Brain microvascular endothelial cell (primary cell): ENCODE results near the gene MIEF1.
A peak's percentile ranks its signal among the peaks of the same experiment; 100 is the strongest.

ENCODE experiments used
- DNase-seq: peaks from one replicate; pipeline ENCODE4 v3.0.0-alpha.2; 2020
- H3K27ac ChIP-seq: fragments of 250-450 bp; sonication (Bioruptor Pico); 2 replicates; pipeline ENCODE4 v1.5.1; 2020; ENCODE audit warnings: mild to moderate bottlenecking, moderate library complexity
- H3K27me3 ChIP-seq: fragments of 250-450 bp; sonication (Bioruptor Pico); replicated peaks from 2 replicates; pipeline ENCODE4 v1.5.1; 2020; ENCODE audit warnings: mild to moderate bottlenecking
- H3K36me3 ChIP-seq: fragments of 250-450 bp; sonication (Bioruptor Pico); replicated peaks from 2 replicates; pipeline ENCODE4 v1.5.1; 2020; ENCODE audit warnings: mild to moderate bottlenecking
- H3K4me3 ChIP-seq: 2 replicates; pipeline ENCODE4 v1.5.1; 2011; ENCODE audit warnings: low read depth, mild to moderate bottlenecking, control low read depth, low read length, moderate library complexity
- in situ Hi-C: cut with HindIII; loops from 2 replicates; pipeline ENCODE4 v1.10.0; 2017; ENCODE audit warnings: low sequenced_read_pairs, low pct_ligation_motif_present
- TF ChIP-seq, protein P1 (sequence below): IDR thresholded peaks from 2 replicates; pipeline ENCODE4 v1.5.1; 2011; ENCODE audit warnings: low read depth, mild to moderate bottlenecking, moderate library complexity, low read length, control low read depth, inconsistent platforms; ENCODE audit errors: missing control alignments

MIEF1 gene

DNA sequence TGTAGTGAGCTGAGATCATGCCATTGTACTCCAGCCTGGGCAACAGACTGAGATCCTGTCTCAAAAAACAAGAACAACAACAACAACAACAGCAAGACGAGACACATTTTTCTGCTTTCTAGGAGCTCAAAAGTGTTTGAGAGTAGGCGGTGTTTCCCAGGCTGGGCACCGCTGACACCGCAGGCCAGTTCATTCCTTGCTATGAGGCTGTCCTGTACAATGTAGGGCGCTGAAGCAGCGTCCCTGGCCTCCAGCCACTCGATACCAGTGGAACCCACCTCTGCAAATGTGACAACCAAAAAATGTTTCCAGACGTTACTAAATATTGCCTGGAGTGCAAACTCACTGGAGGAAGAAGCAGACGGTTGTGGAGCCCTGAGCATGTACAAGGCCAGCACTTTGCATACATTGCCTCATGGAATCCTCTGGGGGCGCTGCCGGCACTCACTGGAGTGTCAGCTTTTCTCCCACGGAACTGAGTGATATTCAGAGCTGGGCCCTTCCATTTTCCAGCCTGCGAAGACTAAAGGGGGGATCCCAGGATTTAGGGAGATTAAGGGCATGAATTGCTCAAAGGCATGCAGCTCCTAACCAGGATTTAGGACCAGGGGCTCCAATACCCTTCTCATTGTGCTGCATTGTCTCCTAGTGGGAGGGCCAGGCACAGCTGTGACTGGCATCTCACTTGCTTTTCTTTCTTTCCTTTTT is 5.8 kb upstream of the MIEF1 start:
- TF ChIP-seq, protein P1, sequence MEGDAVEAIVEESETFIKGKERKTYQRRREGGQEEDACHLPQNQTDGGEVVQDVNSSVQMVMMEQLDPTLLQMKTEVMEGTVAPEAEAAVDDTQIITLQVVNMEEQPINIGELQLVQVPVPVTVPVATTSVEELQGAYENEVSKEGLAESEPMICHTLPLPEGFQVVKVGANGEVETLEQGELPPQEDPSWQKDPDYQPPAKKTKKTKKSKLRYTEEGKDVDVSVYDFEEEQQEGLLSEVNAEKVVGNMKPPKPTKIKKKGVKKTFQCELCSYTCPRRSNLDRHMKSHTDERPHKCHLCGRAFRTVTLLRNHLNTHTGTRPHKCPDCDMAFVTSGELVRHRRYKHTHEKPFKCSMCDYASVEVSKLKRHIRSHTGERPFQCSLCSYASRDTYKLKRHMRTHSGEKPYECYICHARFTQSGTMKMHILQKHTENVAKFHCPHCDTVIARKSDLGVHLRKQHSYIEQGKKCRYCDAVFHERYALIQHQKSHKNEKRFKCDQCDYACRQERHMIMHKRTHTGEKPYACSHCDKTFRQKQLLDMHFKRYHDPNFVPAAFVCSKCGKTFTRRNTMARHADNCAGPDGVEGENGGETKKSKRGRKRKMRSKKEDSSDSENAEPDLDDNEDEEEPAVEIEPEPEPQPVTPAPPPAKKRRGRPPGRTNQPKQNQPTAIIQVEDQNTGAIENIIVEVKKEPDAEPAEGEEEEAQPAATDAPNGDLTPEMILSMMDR = peak; percentile 93
- peak; percentile 67 for DNase-seq
- in situ Hi-C loops = no loop called here
- Histone ChIP-seq H3K27me3 (no peaks in the 10 kb centered on the region), H3K4me3 (no peak overlapping the region), H3K27ac (no peak overlapping the region), H3K36me3 (no peaks in the 10 kb centered on the region)

DNA sequence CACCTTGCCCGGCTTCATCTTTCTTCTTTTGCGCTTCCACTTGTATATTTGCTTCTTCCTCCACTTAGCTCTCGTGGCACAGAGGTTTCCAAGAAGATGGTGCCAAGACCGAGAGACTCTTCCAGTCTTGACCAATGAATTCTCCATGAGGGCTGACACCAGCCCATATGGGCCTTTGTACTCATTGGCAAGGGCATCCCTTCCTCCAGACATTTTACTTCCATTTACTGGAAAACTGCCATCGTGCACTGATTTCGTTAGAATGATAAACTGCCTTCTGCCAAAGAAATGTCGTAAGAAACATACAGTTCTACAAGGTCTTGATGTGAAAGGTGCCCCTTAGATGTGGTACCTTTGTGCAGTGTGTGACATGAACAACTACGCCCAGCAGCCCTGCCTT is 4.7 kb upstream of the MIEF1 start:
- H3K27me3 ChIP-seq = no peaks in the 10 kb centered on the region
- in situ Hi-C loops = no loop called here
- no peak for DNase-seq
- no peaks in the 10 kb centered on the region for H3K36me3 ChIP-seq
- no peak overlapping the region for H3K4me3 ChIP-seq
- H3K27ac ChIP-seq = no peak overlapping the region
- TF ChIP-seq, protein P1 = no peak

DNA sequence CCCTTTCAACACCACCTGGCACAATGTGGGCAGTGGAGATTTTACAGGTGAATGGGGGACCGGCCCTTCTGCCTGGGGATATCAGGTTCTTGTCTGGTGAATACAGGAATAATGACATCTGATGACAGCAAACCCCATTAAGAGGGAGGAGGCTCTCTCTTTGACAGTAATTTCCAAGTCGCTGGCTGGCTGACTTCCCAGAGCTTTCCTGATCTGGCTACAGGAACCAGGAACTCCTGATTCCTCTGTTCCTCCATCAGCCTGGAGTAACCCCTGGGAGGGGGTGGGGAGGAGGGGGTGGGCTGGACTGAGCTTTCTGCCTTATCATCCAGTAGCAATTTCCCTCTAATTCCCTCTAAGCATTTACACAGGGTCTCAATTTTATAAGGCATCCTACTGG is 3.7 kb upstream of the MIEF1 start:
- H3K4me3 ChIP-seq = no peak overlapping the region
- TF ChIP-seq, protein P1 = no peak
- no peaks in the 10 kb centered on the region for H3K27me3 ChIP-seq
- no peak for DNase-seq
- no peaks in the 10 kb centered on the region for H3K36me3 ChIP-seq
- in situ Hi-C loops = no loop called here
- H3K27ac ChIP-seq = no peak overlapping the region

DNA sequence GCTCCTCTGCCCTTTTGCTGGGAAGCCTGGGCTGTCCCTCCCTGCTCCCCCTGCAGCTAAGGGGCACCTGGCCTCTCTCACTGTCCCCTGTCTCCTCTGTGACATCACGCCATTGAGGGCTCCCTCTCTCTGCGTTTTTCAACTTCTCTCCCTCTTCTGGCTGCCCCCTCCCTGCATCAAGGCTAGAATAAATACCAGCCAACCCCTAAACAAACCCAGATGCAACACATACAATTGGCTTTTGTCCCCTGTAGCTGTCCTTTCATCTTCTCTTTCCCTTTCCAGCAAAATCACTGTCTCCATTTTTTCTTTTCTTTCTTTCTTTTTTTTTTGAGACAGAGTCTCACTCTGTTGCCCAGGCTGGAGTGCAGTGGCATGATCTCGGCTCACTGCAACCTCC is 3.3 kb upstream of the MIEF1 start:
- no peaks in the 10 kb centered on the region for H3K27me3 ChIP-seq
- no peaks in the 10 kb centered on the region for H3K36me3 ChIP-seq
- TF ChIP-seq, protein P1 = no peak
- no peak overlapping the region for H3K4me3 ChIP-seq
- DNase-seq = no peak
- no peak overlapping the region for H3K27ac ChIP-seq
- in situ Hi-C loops = no loop called here

DNA sequence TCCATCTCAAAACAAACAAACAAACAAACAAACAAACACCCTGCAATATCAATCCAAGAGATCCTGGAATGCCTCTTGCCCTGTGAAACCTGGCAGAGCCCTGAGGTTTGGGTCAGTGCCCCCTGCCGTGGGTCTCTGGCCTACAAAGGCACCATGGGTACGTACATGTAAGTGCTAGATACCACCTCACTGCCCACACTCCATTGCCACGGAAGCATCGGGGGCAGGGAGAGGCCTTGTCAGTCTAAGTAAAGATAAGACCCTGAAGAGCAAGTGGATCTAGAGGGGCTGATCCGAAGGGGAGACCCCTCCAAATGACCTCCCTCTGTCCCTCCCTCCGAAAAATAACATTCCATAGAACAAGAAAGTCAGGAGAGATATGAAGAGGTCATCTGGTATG is 2.0 kb upstream of the MIEF1 start:
- TF ChIP-seq, protein P1 = no peak
- no peak for DNase-seq
- H3K4me3 ChIP-seq = no peak overlapping the region
- in situ Hi-C loops = loop anchor here (25.0 kb wide), 1 partner anchor 88 kb away; no protein-coding TSS in a partner anchor
- peaks cover 6% of the 10 kb centered on the region for H3K36me3 ChIP-seq
- H3K27ac ChIP-seq = no peak overlapping the region
- no peaks in the 10 kb centered on the region for H3K27me3 ChIP-seq

DNA sequence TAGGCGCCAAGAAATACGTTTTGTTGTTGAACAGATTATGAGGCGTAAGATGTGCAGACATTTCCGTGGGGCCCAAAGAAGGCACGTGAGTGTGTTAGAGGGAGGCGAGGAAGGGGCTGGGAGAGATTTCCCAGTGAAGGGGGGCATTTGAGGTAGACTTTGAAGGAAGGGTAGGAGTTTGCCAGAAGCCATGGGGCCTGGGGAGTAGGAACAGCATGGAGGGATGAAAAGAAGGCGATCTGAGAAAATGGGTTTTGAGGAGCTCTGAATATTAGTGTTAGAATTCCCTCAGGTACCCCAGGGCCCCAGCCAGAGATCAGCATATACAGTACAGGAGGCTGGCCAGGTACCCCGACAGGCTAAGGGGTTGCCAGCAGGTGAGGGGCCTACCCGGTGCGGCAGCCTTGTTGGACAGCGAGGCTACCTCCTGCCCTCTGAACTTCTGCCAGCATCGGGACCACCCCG is 414 bp upstream of the MIEF1 start:
- Histone ChIP-seq H3K27ac (no peak overlapping the region), H3K27me3 (no peaks in the 10 kb centered on the region), H3K36me3 (peaks cover 19% of the 10 kb centered on the region), H3K4me3 (peak overlapping the region; percentile 82)
- TF ChIP-seq, protein P1 = no peak
- no peak for DNase-seq
- in situ Hi-C loops = loop anchor here (25.0 kb wide), 1 partner anchor 89 kb away; no protein-coding TSS in a partner anchor
